Camera-type eye (tissue), 1 donor: ENCODE results near the gene HSDL1. TPM values are rescaled to one million over a fixed set of nuclear protein-coding genes. Genes with fewer than 3 reads are reported as not detected.

ENCODE experiments used
- total RNA-seq: library from RNA; depleted of rRNA; stranded (reverse); fragments of >200 nt; gene quantifications from one replicate; pipeline ENCODE4 v1.2.3, GENCODE V29; 2014

HSDL1 gene
- 86.4 TPM for total RNA-seq

GRCh38 chr16:84144859-84145639, at the start of gene HSDL1, which contains the start of gene DNAAF1:
TSS of gene HSDL1 (minus strand) at chr16:84145177. CDS start at chr16:84131321, 13,856 bp downstream.
TSS of gene DNAAF1 (plus strand) at chr16:84145308. CDS start at chr16:84145441, 133 bp downstream.

GRCh38 chr16:84190731-84191388, 45.9 kb upstream of the HSDL1 start, which contains the start of gene ADAD2:
TSS of gene ADAD2 (plus strand) at chr16:84191157. CDS start at chr16:84191231, 74 bp downstream.

DNA sequence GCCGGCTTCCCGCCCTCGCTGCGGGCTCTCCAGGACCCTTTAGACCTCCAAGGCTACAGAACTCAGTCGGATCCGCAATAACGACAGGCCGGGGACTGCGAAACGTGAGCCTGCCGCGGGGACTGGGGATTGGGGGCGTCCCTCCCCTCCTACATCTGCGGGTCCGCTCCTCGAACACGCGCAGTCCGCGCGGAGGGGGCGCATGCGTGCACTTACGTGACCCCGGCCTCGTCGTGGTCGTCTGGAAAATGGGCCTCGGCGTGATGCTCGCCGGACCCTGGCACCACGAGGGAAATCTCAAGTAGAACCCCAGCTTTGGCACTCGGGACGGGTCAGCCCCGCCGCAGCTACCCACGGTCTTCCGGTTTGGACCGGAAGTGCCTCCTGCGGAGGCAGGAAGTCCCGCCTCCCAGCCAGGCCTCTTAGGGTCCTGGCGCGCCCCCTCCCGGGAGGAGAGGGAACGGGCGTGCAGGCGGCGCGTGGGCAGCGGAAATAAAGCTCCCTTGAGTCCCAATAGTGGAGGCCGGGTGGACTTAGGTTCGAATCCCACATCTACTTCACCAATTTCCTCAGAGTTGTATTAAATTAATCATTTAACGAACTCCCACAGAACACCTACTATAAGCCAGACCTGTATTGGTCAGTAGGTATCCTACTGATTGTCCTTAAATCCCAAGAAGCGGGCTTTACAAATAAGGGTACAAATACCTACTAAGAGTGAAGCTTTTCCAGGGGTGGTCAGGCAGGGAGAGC, 41.9 kb upstream of the HSDL1 start, which contains the start of gene TAF1C:
Gene TAF1C, minus strand, starts transcription at position 373 of the 753 bp plus-strand sequence. CDS start 2,069 bp downstream, outside the sequence.

GRCh38 chr16:84116720-84117493, 28.1 kb downstream of the HSDL1 start, which contains the start of gene MBTPS1:
TSS of gene MBTPS1 (minus strand) at chr16:84116942. CDS start at chr16:84101783, 15,159 bp downstream.

Other genes starting within 250 kb of the HSDL1 start
- gene MLYCD, start 246.1 kb downstream of the HSDL1 start, total RNA-seq: 6.7 TPM
- gene OSGIN1, start 191.9 kb downstream of the HSDL1 start, total RNA-seq: 1.7 TPM
- 7.3 TPM for gene NECAB2, start 176.9 kb downstream of the HSDL1 start, total RNA-seq
- 6.6 TPM for gene SLC38A8, start 102.4 kb downstream of the HSDL1 start, total RNA-seq
- 149 TPM for gene MBTPS1, start 28.2 kb downstream of the HSDL1 start, total RNA-seq
- 0.33 TPM for gene DNAAF1, start 131 bp upstream of the HSDL1 start, total RNA-seq
- gene TAF1C, start 41.9 kb upstream of the HSDL1 start, total RNA-seq: 63.7 TPM
- 4.3 TPM for gene ADAD2, start 46.0 kb upstream of the HSDL1 start, total RNA-seq
- 1.8 TPM for gene KCNG4, start 94.8 kb upstream of the HSDL1 start, total RNA-seq
- gene WFDC1, start 149.7 kb upstream of the HSDL1 start, total RNA-seq: 46.3 TPM
- 2.1 TPM for gene ATP2C2, start 223.4 kb upstream of the HSDL1 start, total RNA-seq